HFFc6 (cell line): Measurements from ENCODE around the gene MYRIP. TPM values are rescaled to one million over a fixed set of nuclear protein-coding genes. Genes with fewer than 3 reads are reported as not detected.
A peak's percentile ranks its signal among the peaks of the same experiment; 100 is the strongest.

Experiments
- DNase-seq: peaks from one replicate; pipeline ENCODE4 v3.0.0-alpha.2; 2018
- H3K27ac Mint-ChIP-seq: 2 replicates; pipeline ENCODE4 v1.8.0; 2020; ENCODE audit warnings: mild to moderate bottlenecking, mixed read lengths
- H3K27me3 Mint-ChIP-seq: 2 replicates; pipeline ENCODE4 v1.8.0; 2021; ENCODE audit warnings: mild to moderate bottlenecking, moderate library complexity, mixed read lengths; ENCODE audit not compliant: insufficient read depth
- H3K36me3 Mint-ChIP-seq: 2 replicates; pipeline ENCODE4 v1.8.0; 2021; ENCODE audit warnings: low read depth, mixed read lengths
- H3K4me1 Mint-ChIP-seq: 2 replicates; pipeline ENCODE4 v1.8.0; 2020; ENCODE audit warnings: low read depth, mixed read lengths
- H3K4me3 Mint-ChIP-seq: 2 replicates; pipeline ENCODE4 v1.8.0; 2020; ENCODE audit warnings: mild to moderate bottlenecking, moderate library complexity, mixed read lengths
- H3K9me3 Mint-ChIP-seq: 2 replicates; pipeline ENCODE4 v1.8.0; 2020; ENCODE audit warnings: mild to moderate bottlenecking, mixed read lengths
- total RNA-seq, 6 experiments: library from RNA; stranded (reverse); fragmentation: NEBNext Ultra II Directional; extraction: Animal tissue kit (Norgen Biotek cat#: 25700); gene quantifications; 2 replicates in 1 of 6; 3 replicates in 5 of 6; pipeline ENCODE4 v1.2.3, GENCODE V29; 2021
- TF ChIP-seq, protein P1 (sequence below): fragments of 200-600 bp; sonication (generic); IDR thresholded peaks from 2 replicates; pipeline ENCODE4 v1.5.0; 2021; ENCODE audit warnings: antibody characterized with exemption, mild to moderate bottlenecking

Gene MYRIP
- total RNA-seq, 6 experiments from 2014 or later: 0.07 to 0.28 (median 0.13) TPM; not detected in 1

DNA sequence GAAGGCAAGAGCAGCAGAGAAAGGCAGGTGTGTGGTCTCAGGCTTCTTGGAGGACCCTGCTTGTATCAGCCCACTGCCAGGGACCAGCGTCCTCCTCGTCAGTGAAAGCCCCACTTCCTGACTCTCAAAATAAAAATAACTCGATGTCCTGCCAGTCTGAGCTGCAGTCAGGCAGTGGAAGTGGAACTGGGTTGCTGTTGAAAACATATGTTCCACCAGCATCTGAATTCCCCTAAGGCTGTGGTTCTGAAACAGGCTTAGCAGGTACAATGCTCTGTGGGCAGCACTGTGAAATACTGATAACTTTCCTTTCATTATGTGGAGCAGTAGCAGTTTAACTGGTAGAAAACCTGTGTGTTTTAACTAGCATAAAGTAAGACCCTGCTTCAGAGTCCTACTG is 378.5 kb downstream of the MYRIP start:
- no peak overlapping the region for H3K27ac Mint-ChIP-seq
- no peaks in the 10 kb centered on the region for H3K9me3 Mint-ChIP-seq
- no peak for DNase-seq
- H3K4me3 Mint-ChIP-seq: no peak overlapping the region
- no peaks in the 10 kb centered on the region for H3K36me3 Mint-ChIP-seq
- no peaks in the 10 kb centered on the region; the same call in 1 of the 2 replicates for H3K4me1 Mint-ChIP-seq
- TF ChIP-seq, protein P1, sequence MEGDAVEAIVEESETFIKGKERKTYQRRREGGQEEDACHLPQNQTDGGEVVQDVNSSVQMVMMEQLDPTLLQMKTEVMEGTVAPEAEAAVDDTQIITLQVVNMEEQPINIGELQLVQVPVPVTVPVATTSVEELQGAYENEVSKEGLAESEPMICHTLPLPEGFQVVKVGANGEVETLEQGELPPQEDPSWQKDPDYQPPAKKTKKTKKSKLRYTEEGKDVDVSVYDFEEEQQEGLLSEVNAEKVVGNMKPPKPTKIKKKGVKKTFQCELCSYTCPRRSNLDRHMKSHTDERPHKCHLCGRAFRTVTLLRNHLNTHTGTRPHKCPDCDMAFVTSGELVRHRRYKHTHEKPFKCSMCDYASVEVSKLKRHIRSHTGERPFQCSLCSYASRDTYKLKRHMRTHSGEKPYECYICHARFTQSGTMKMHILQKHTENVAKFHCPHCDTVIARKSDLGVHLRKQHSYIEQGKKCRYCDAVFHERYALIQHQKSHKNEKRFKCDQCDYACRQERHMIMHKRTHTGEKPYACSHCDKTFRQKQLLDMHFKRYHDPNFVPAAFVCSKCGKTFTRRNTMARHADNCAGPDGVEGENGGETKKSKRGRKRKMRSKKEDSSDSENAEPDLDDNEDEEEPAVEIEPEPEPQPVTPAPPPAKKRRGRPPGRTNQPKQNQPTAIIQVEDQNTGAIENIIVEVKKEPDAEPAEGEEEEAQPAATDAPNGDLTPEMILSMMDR: no peak
- H3K27me3 Mint-ChIP-seq: peaks cover 16% of the 10 kb centered on the region

DNA sequence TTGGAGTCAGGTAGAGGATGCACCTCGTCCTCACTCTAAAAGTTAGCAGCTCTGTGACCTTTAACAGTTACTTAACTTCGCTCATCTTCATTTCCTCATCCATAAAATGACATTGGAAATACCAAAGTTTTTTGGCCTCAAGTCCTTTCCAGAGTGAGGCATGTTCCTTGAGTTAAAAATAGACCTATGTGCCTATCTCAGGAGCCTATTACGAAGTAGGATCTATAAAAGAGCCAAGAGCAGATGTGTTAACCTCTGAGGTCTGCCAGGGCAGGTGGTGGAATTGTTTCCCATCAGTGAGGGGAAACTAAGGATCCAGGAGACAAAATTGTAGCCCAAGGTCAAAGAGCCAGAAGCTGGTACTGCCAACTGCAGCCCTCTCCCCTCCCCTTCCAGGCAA is 379.7 kb downstream of the MYRIP start:
- no peak overlapping the region for H3K4me3 Mint-ChIP-seq
- DNase-seq: no peak
- peaks cover 13% of the 10 kb centered on the region for H3K27me3 Mint-ChIP-seq
- no peaks in the 10 kb centered on the region for H3K36me3 Mint-ChIP-seq
- no peaks in the 10 kb centered on the region for H3K9me3 Mint-ChIP-seq
- H3K27ac Mint-ChIP-seq: no peak overlapping the region
- no peaks in the 10 kb centered on the region; the same call in 1 of the 2 replicates for H3K4me1 Mint-ChIP-seq
- TF ChIP-seq, protein P1: no peak

DNA sequence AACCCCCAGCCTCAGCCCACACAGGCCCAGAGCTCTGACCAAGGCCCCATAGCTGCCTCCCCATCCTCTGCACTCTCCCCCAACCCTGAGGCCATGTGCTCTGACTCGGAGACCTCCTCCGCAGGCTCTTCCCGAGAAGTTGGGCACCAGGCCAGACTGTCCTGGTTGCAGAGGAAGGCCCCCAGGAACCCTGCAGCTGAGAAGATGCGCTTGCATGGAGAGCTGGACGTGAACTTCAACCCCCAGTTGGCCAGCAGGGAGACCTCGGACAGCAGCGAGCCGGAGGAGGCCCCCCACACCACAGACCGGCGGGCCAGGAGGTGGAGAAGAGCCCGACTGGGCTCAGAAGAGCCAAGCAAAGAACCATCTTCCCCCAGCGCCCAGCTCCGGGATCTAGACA is 380.6 kb downstream of the MYRIP start:
- TF ChIP-seq, protein P1: no peak
- H3K9me3 Mint-ChIP-seq: no peaks in the 10 kb centered on the region
- H3K4me3 Mint-ChIP-seq: no peak overlapping the region
- peaks cover 12% of the 10 kb centered on the region for H3K27me3 Mint-ChIP-seq
- no peak for DNase-seq
- no peaks in the 10 kb centered on the region for H3K36me3 Mint-ChIP-seq
- no peak overlapping the region for H3K27ac Mint-ChIP-seq
- H3K4me1 Mint-ChIP-seq: no peaks in the 10 kb centered on the region; the same call in 1 of the 2 replicates

DNA sequence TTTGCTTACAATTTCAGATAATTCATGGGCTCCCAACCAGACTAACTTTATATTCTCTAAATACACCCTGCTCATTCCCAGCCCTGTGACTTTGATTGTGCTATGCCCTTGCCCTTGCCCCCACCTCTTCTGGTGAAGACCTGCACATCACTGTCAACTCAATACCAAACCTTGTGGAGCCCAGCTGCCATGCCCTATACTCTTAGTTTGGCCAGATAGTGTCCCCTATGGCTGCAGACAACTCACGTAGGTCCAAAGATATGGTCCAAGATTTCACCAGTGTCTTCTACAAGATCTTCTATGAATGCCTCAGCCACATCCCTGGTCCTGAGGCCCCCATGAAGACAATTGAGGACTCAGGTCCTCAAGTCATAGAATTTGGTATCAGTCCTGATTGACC is 381.8 kb downstream of the MYRIP start:
- Mint-ChIP-seq H3K27ac (no peak overlapping the region), H3K27me3 (peaks cover 7% of the 10 kb centered on the region), H3K9me3 (no peaks in the 10 kb centered on the region), H3K4me3 (no peak overlapping the region), H3K4me1 (no peaks in the 10 kb centered on the region), H3K36me3 (no peaks in the 10 kb centered on the region)
- TF ChIP-seq, protein P1: no peak
- no peak for DNase-seq

DNA sequence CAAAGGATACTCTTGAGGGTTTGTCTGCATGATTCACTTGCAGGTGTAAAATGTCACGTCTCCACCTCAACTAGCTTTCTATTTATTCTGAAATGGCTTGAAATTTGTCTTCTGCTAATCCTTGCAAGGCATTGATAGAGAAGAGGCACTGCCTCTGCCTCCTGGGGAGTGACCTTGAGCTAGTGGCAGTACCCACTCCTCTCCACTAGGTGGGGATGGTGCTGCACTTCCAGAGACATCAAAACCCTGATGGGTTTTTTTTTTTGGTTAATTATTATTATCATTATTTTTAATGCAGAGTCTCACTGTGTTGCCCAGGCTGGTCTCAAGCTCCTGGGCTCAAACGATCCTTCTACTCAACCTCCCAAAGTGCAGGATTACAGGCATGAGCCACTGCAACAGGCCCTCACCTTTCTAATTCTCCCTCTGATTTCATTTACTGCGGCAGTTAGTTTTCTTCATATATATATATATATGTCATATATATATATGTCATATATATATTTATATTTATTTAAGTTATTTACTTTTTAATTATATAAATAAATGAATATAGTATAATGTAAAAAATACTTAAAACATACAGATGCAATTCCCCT is 382.5 kb downstream of the MYRIP start:
- no peak overlapping the region for H3K4me3 Mint-ChIP-seq
- DNase-seq: peak; percentile 50
- no peak overlapping the region for H3K27ac Mint-ChIP-seq
- no peaks in the 10 kb centered on the region for H3K9me3 Mint-ChIP-seq
- TF ChIP-seq, protein P1: peak; percentile 97
- H3K27me3 Mint-ChIP-seq: peaks cover 7% of the 10 kb centered on the region
- no peaks in the 10 kb centered on the region for H3K4me1 Mint-ChIP-seq
- H3K36me3 Mint-ChIP-seq: no peaks in the 10 kb centered on the region
